Left renal pelvis (tissue), 4 donors: ENCODE data around the gene FAF1. TPM values are rescaled to one million over a fixed set of nuclear protein-coding genes. Genes with fewer than 3 reads are reported as not detected.
"Not testable (repeated sequence)": the region's sequence is repeated elsewhere in the genome, so short reads cannot be mapped to it uniquely, and the experiment has no call there.

ENCODE experiments used
- DNase-seq, 4 donors: peaks; one replicate each; pipeline ENCODE4 v3.0.0-alpha.2; 2013; ENCODE audit warnings: low read depth in 4 of 4, low spot score in 3 of 4
- polyA plus RNA-seq, 4 donors: library from polyadenylated mRNA; unstranded; fragments of 120-200 nt; gene quantifications; one replicate each; pipeline ENCODE4 v1.2.1, GENCODE V29; 2013; ENCODE audit not compliant: insufficient read length in 4 of 4

The FAF1 gene
- polyA plus RNA-seq, 4 donors, result 52.7 to 72.0 (median 64.6) TPM

- DNase-seq, result not testable (repeated sequence)
These were observed 243.6 kb downstream of the FAF1 start for GRCh38 chr1:50716455-50716854.

DNA sequence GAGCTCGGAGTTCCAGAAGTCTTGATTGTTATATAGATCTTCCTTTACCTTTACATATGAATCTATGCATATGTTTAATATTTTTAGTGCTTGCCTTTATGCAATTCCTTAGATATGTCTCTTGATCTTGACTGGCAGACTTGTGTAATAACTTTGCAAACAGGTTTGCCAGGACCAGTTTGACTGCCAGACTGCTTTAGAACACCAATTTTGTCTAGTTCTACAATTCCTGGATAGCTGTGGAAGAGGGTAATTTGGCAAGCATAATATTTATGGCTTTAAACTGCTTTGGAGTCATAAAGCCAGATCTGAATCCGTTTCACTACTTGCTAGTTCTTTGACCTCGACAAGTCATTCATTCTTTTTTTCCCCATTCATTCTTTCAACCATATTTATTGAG, 250.0 kb downstream of the FAF1 start:
- DNase-seq, result no peak

DNA sequence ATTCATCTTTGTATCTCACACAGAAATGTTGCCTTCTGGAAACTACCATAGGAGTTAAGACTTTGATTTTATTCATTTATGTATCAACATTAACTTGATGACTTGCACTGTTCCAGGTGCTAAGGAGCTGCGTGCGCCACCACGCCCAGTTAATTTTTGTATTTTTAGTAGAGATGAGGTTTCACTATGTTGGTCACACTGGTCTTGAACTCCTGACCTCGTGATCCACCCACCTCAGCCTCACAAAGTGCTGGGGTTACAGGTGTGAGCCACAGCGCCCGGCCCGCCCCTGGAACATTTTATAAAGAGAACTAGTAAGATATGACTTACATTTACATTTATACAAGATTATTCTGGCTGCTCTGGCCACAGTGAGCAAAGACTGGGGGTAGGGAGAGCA, 252.2 kb downstream of the FAF1 start:
- DNase-seq, result no peak

DNA sequence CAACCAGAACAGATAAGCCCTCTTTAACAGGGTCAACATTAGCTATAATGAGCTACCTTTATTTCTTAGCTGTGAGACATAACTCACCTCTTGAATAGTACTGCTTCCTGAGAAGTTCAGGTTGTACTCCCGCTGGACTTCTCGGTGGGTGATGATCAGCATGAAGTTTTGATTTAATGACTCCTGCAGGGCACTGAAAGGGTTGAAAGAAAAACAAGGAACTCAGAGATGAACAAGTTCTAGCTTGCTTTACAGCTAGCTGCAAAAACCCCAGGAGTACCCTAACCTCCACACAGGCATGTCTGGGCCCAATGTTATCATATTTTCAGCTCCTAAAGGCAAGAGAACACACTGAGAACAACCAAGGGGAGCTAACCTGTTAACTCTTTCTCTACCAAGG, 254.4 kb downstream of the FAF1 start:
- DNase-seq, result no peak

DNA sequence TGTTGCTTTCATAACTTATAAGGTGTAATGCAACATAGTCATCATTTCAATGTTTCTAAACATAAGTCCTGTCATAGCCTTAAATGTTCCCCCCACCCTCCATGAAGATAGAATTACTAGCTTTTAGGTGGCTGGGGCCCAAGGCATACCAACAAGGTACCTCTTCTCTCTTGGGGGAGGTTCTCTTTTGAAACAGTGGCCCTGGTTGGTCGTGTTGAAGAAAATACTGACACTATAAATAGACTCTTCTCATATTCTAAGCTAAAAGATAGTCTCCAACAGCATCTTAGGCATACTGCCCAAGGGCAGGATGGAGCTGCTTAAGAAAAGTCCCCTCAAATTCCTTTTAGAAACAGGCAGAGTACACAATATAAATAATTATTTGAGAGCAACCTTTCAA, 255.0 kb downstream of the FAF1 start:
- DNase-seq, result no peak

DNA sequence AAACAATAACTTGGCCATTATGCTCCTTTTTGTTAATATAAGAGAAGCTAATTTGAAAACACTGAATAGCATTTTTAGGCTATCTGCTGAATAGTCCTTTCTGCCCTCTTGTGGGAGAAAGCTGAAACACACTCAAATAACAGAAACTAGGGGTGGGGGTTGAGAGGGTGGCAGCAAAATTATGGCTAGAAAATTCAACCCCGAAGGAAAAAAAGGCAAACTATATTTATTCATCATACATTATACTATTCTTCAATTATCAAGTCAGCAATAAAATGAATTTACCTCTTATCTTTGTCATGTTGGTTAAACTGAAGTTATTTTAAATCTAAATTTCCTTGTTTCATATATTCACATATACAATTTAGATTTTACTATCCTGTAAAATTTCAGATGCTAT, 255.9 kb downstream of the FAF1 start:
- DNase-seq, result peak in 3 of 4 donors; percentile 1 to 3 (median 3)

- no peak for DNase-seq
These were observed 256.8 kb downstream of the FAF1 start for GRCh38 chr1:50703240-50703639.

DNA sequence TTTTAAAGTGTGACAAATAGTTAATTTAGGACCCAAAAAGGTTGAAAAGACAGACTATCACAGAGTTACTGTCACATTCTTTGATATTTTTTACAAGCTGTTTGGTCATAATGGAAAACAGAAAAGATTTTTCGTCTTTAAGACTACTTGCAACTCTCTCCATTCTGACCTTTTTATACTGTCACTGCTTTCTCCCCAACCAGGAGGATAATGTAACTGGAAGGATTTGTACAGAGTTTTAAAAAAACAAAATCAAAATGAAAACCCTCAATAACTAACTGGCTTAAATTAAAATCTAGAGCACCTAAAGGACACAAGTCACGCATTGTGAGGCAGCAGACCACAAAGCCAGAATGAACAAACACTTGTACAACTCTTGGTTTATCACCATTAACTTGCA, 257.7 kb downstream of the FAF1 start:
- DNase-seq, result no peak

DNA sequence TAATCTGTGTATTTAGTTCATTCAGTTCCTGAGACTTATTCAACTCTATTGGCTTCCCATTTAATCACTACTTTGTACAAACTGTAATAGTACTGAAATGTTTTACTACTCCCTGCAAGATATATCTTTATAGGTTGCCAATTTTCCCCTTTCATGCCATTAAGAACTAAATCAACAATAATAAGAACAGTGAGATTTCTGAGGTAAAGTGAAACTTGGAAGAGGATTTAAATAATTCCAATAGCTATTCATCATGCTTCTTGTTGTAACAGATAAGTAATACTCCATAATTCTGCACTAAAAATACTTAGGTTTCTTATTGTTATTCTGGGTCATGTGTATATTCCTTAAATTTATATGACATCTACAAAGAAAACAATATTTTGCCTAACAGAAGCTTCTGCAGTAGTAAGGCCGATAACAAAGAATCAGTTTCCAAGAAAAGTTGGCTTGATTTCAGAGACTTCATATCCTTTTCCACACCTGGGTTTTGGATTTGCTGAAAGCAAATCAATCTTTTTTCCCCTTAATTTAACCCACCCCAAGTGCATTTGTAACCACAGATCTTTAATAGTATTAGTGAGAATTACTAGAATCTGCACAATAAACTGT, 258.3 kb downstream of the FAF1 start:
- DNase-seq, result no peak

DNA sequence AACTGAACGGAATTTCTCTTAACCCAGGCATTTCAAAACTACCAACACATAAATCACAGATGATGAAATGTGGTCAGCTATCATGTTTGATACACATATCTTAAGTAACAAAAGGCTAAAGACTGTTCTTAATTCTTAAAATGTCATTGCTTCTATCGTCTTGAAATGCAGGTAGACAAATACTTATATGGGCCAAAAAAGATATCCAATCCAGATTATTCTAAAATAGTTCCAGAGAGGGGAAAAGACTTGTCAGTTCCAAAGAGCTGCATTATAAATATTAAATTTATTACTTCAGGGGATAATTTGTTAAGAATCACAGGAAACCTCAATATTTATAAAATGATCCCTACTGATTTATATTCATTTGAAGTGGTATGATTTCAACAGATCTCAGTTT, 259.4 kb downstream of the FAF1 start:
- no peak for DNase-seq

DNA sequence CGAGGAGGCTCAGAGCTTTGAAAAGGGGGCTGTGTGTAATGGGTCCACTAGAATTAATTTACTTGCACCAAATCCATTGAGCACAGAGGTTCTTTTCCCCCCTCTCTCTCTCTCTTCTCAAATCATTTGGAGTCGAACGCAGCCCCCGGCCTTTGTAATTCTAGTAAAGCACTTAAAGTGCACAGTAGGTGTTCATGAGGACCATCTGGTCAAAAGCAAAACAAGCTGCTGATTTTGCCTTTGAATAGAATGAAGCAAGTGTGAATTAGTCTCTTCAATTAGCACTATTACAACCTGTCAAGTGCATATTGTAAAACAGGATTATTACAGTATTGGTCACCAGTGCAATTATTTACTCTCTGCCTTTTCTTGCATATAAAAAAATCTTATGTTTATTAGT, 259.9 kb downstream of the FAF1 start:
- no peak for DNase-seq

- no peak for DNase-seq
These were observed 260.3 kb downstream of the FAF1 start for GRCh38 chr1:50699795-50700194.

DNA sequence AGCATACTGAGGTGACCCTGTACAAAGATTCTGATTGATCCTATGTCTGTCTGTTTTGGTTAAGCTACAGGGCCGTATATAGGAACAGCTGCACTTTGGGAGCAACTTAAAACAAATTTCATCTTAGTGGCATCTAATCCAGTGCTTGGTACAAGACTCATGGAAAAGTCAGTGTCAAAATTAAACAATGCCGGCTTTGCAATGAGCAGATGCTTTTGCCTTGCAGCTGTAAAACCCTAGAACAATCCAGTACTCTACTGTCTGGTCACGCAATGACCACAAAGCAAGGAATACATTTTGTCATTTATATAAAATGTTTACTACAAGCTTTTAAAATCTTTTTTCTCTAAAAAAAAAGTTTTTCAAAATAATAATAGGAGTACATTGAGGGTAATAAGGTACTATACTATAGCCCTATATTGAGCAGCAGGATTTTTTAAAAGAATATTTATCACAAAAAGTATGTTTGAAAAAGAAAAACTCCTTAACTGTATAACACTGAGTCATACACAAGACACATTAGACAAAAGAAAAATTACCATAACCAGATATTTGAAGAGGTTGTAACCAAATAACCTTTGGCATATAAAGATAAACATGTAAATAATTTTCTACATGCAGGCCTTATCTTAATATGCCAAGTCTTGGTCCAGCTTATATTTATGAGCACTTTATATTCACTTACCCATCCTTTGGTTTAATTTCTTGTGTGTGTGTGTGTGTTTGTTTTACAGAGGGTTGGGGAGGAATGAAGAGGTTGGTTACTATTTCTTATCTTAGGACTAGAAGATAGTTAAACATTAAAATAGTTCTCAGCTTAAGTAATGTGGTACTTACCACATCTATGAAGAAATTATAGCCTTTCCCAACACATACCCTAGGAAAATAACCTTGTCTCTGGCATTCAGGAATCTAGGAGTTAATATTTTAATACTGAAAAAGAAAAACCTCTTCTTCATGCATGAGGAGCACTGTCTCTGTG, 262.3 kb downstream of the FAF1 start:
- DNase-seq, result no peak

DNA sequence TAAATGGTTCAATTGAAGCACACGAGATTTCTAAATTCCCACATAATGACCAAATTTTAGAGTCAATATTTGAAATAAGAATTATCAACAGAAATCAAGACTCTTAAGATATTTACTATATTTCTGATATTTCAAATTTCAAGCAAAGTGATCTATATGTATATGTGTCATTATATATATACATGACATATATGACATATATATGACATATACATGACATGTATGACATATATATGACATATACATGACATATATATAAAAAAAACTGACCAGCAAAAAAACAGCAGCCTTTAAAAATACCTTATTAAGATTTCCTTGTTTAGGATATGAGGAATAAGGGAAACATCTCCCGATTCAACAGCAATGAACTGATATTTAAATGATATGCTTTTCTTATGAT, 266.2 kb downstream of the FAF1 start:
- DNase-seq, result no peak

DNA sequence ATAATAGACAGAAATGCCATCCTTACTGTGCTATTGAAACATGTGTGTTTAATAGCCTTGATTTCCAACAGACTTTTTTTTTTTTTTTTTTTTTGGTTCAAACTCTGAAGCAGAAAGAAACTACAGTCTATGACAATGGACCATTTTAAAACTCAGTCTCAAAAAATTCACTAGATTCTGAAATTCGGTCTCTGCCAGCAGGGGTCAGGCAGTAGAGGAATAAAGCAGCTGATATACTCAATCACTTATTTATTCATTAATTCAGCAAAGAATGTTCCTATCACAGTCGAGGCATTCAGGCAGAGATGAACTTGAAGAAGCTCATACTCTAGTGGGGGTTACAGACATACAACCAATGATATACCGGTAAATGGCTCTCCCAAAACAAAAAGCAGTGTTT, 275.9 kb downstream of the FAF1 start:
- no peak for DNase-seq

GRCh38 chr1:50681931-50682330, 278.1 kb downstream of the FAF1 start:
- no peak for DNase-seq

DNA sequence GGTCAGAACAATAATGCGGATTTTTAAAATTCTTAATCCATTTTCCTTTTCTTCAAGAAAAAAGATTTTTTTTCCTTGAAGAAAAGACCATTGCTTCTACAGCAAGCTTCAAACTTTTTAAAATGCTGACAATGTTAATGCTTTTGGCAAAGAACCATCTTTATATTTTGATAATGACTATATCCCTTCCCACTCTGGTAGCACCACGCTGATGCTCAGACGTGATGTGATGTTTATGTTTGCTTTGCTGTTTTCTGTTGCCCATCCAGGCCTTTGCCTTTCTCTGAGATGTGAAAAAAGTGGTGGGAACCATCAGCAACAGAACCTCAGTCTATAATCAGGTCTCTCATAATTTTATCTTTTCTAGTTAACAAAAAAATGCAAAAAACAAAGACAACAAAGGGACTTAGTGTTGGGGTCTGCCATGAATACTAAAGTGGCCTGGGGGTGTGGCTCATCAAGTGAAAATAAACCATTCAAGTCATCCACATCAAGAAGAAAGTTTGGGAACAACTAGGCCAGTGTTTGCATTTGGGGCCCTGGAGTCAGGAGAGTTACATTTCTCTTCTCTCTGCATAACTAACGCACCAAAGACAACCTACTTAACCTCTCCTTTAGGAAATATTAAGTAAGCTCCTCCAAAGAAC, 292.2 kb downstream of the FAF1 start:
- no peak for DNase-seq

GRCh38 chr1:50667272-50667671, 292.8 kb downstream of the FAF1 start:
- no peak for DNase-seq

DNA sequence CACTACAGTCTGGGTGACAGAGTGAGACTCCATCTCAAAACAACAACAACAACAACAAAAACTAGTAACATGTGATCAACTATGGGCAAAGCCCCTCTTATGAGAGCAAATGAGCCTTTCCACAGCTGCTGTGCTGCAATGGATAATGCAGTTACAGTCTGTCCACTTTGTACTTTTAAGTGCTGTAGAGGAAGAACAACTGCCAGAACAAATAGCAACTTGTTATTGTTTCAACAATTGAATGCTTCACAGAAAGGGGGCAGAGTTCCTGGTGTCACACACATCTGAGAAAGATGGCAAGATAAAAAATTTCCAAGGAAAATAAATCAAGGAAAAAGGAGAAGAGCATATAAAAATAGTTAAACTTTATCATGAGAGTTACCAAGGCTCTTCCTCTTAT, 293.2 kb downstream of the FAF1 start:
- no peak for DNase-seq

DNA sequence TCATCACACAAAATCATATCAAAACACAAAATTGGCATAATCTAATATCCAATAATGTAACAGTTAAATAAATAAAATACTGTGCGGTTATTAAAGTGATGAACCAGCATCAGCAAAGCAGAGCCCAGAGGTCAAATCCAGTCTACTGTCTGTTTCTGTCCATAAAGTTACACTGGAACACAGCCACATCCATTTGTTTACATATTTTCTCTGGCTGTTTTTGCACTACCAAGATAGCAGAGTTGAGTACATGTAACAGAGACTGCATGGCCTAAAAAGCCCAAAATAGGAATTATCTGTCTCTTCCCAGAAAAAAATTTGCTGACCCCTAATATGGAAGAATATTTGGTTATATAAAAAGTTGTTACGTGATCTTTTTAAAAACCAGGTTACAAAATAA, 294.7 kb downstream of the FAF1 start:
- no peak for DNase-seq

DNA sequence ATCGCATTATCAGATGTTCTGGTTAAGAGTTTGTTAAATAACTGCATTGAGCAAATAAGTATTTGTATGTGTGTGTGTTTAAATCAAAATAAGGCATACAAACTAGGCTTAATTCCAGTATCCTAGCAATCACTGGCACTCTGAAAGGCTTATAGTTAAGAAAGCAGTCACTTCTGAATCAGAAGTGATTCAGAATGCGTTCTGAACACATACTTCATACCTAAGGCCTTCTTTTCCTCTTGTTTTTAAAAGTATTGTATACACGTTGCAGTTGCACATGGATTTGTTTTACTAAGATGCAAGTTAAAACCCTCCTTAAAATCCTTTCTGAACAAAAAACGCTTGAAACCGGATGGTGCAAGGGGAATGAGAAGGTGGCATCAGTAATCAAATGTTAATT, 298.4 kb downstream of the FAF1 start:
- DNase-seq, result no peak
